Stimulated activated memory B cell treated with anti-CD40 and anti-IgM and Interleukin-4, amounts not matched to agents 10 μg/mL and 1 μg/mL and 100 μg/mL, for 72 hours (primary cell): ENCODE measurements around the gene TRPV5.

ENCODE experiments used
- ATAC-seq: fragments of 150-1000 bp; cut with Tn5 transposase; 2 replicates; pipeline ENCODE4 v1.10.0; 2021
- H3K27ac Mint-ChIP-seq: one replicate; pipeline ENCODE4 v1.8.0; 2022; ENCODE audit warnings: mild to moderate bottlenecking, mixed read lengths
- H3K27me3 Mint-ChIP-seq: one replicate; pipeline ENCODE4 v1.8.0; 2022; ENCODE audit warnings: mixed read lengths
- H3K36me3 Mint-ChIP-seq: one replicate; pipeline ENCODE4 v1.8.0; 2022; ENCODE audit warnings: mixed read lengths
- H3K4me1 Mint-ChIP-seq: one replicate; pipeline ENCODE4 v1.8.0; 2022; ENCODE audit warnings: mixed read lengths
- H3K4me3 Mint-ChIP-seq: one replicate; pipeline ENCODE4 v1.8.0; 2022; ENCODE audit warnings: mild to moderate bottlenecking, moderate library complexity, mixed read lengths
- H3K9me3 Mint-ChIP-seq: one replicate; pipeline ENCODE4 v1.8.0; 2022; ENCODE audit warnings: mixed read lengths

The TRPV5 gene

DNA sequence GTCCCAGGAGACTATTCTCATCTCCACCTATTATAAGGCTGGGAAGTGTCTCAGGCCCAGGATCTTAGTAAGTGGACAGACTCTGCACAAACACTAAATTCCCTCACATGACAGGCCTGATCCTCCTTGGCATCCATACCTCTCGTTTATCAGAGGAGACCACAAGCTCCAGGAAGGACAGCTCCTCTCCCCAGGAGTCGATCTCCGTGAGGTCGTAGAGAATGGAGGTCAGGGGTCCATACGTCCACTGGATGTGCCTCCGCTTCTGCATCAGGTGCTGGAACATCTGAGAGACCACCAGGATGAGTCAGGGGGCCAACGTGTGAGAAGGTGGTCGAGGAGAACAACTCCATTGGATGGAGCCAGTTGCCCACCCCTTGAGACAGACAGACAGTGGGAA lies 5.6 kb downstream of the TRPV5 start:
- Mint-ChIP-seq H3K36me3 (no peaks in the 10 kb centered on the region), H3K9me3 (peaks cover 5% of the 10 kb centered on the region), H3K4me1 (peaks cover 29% of the 10 kb centered on the region), H3K4me3 (no peak overlapping the region), H3K27me3 (peaks cover 4% of the 10 kb centered on the region), H3K27ac (peak overlapping the region; percentile 66)
- no peak for ATAC-seq

DNA sequence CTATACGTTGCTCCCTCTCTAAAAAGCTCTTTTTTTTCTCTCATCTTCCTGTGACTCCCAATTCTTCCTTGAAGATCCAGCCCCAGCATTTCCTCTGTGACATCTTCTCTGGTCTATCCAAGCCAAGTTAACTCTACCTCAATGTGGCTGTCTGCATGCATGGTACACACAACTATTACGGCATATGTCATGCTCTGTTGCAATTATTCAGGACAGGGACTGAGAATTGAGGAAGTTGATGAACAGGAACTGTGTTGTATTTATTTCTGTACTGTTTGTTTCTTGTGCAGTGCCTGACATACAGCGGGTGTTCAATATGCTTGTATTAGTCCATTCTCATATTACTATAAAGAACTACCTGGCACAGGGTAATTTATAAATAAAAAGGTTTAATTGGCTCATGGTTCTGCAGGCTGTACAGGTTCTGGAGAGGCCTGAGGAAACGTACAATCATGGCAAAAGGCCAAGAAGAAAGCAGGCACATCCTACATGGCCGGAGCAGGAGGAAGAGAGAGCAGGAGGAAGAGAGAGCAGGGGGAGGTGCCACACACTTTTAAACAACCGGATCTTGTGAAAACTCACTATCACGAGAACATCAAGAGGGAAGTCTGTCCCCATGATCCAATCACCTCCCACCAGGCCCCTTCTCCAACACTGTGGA lies 6.3 kb downstream of the TRPV5 start:
- H3K27me3 Mint-ChIP-seq, result no peaks in the 10 kb centered on the region
- peak overlapping the region; percentile 17 for H3K4me3 Mint-ChIP-seq
- peaks cover 29% of the 10 kb centered on the region for H3K4me1 Mint-ChIP-seq
- peaks cover 5% of the 10 kb centered on the region for H3K9me3 Mint-ChIP-seq
- no peaks in the 10 kb centered on the region for H3K36me3 Mint-ChIP-seq
- peak; percentile 76 for ATAC-seq
- peak overlapping the region; percentile 66 for H3K27ac Mint-ChIP-seq

DNA sequence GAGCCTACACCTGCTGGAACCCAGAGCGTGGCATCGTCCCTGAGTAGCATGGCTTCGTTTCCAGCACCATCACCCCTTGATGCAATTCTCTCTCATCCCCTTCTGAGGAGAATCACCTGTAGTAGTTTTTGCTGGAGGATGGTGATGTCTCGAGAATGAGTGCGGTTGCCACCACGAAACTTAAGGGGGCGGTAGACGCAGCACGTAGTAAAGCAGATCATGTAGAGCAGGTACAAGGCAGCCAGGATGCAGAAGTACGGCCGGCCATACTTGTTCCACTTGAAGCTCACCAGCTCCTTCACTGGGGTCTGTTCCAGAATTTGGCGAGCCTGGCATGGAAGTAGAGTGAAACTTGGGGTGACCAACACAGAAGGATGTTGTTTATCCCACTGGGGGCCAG lies 8.1 kb downstream of the TRPV5 start:
- Mint-ChIP-seq H3K4me1 (peaks cover 29% of the 10 kb centered on the region), H3K27ac (no peak overlapping the region), H3K27me3 (no peaks in the 10 kb centered on the region), H3K4me3 (no peak overlapping the region), H3K9me3 (peaks cover 5% of the 10 kb centered on the region), H3K36me3 (no peaks in the 10 kb centered on the region)
- ATAC-seq, result no peak

DNA sequence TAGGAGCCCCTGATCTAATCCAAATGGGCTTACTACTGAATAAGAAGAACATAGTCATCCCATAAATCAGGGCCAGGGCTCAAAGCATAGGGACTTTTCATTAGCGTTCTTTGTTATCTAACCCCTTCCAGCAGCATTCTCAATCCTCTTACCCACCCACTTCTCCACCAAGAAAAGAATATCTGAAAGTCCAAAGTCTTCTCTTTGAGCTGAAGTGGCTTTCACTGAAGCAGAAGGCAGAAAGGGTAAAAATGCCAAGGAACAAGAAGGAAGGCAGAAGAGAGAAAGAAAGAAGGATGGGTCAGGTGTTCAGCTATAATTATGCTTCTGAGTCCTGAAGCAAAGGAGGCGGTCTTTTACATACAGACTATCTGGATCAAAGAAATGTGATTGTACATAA lies 10.2 kb downstream of the TRPV5 start:
- Mint-ChIP-seq H3K27ac (no peak overlapping the region), H3K4me1 (peaks cover 27% of the 10 kb centered on the region), H3K36me3 (no peaks in the 10 kb centered on the region), H3K9me3 (peaks cover 5% of the 10 kb centered on the region), H3K4me3 (no peak overlapping the region), H3K27me3 (peaks cover 12% of the 10 kb centered on the region)
- no peak for ATAC-seq

DNA sequence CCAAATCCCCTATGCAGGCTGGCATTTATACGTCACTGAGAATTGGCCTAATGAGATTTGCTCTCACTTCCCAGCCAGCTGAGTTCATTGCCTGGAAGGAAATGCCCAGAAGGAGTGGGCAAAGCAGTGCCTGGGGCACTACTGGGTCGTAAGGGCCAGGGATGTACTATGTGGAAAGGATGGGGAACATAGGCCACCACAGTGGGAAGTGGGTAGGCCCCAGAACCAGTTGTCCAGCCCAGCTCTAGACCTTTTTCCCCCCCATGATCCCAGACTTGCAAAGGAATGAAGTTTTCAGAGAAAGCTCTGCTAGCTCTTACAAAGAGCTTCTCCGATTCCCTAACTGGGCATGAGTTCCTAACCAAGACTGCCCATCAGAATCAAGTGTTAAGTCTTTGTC lies 13.9 kb downstream of the TRPV5 start:
- no peak overlapping the region for H3K27ac Mint-ChIP-seq
- no peaks in the 10 kb centered on the region for H3K4me1 Mint-ChIP-seq
- H3K9me3 Mint-ChIP-seq, result no peaks in the 10 kb centered on the region
- H3K36me3 Mint-ChIP-seq, result no peaks in the 10 kb centered on the region
- H3K4me3 Mint-ChIP-seq, result no peak overlapping the region
- ATAC-seq, result no peak
- H3K27me3 Mint-ChIP-seq, result peaks cover 30% of the 10 kb centered on the region

DNA sequence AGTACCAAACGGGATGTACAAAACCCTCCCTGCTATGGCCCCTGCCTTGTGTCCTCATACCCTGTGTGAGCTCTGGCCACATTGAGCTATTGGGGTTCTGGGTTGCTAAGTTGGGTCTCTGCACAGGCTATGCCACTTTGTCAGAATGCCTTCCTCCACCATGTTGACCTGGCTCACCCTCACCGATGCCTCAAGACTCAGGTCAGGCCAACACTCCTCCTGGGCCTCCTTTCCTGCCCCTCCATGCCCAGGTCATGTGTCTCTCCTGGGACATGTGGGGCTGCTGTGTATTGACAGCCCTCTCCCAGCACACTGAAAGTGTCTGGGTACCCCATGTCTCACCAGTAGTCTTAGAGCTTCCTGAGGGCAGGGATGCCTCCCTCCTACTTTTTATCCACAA lies 14.6 kb downstream of the TRPV5 start:
- Mint-ChIP-seq H3K36me3 (no peaks in the 10 kb centered on the region), H3K27me3 (peaks cover 30% of the 10 kb centered on the region), H3K27ac (no peak overlapping the region), H3K4me1 (no peaks in the 10 kb centered on the region), H3K9me3 (no peaks in the 10 kb centered on the region), H3K4me3 (no peak overlapping the region)
- no peak for ATAC-seq

DNA sequence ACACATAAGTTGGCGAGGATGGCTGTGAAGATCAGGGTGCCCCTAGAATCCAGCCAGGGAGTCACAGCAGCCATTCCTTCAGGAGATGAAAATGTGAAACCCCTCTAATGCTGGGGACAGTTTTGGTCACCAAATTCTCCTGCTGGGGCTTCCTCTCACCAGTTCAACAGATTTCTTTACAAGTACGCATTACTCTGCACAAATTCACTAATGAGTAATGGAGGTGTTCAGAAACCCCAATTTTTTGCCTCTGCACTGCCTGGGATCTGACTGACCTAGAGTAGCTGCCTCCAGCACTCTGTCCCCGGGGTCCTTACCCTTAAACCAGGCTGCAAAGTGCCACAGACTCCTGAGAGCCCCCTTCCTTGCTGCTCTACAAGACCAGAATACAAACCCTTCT lies 16.1 kb downstream of the TRPV5 start:
- no peaks in the 10 kb centered on the region for H3K4me1 Mint-ChIP-seq
- ATAC-seq, result no peak
- no peaks in the 10 kb centered on the region for H3K36me3 Mint-ChIP-seq
- no peak overlapping the region for H3K27ac Mint-ChIP-seq
- no peaks in the 10 kb centered on the region for H3K9me3 Mint-ChIP-seq
- no peak overlapping the region for H3K4me3 Mint-ChIP-seq
- peaks cover 32% of the 10 kb centered on the region for H3K27me3 Mint-ChIP-seq

DNA sequence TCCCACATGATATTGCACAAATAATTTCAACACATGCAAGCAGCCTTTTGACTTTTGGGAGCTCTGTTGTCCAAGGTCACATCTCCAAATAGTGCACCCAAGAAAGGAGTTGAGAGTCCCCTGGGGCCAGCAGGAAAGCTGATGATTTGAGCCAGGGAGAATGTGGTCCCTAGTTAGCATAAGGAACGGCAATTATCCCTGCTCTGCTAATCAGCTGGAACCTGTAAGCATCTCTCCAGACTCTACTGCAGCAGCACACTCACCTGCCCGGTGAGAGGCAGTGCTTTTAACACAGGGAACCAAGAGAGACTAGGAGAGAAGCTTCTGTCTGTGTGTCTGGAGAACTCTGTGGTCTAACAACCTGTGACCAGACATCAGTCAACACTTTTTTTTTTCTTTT lies 17.0 kb downstream of the TRPV5 start:
- no peak overlapping the region for H3K27ac Mint-ChIP-seq
- H3K4me3 Mint-ChIP-seq, result no peak overlapping the region
- no peak for ATAC-seq
- H3K4me1 Mint-ChIP-seq, result no peaks in the 10 kb centered on the region
- H3K9me3 Mint-ChIP-seq, result no peaks in the 10 kb centered on the region
- H3K27me3 Mint-ChIP-seq, result peaks cover 42% of the 10 kb centered on the region
- H3K36me3 Mint-ChIP-seq, result no peaks in the 10 kb centered on the region

DNA sequence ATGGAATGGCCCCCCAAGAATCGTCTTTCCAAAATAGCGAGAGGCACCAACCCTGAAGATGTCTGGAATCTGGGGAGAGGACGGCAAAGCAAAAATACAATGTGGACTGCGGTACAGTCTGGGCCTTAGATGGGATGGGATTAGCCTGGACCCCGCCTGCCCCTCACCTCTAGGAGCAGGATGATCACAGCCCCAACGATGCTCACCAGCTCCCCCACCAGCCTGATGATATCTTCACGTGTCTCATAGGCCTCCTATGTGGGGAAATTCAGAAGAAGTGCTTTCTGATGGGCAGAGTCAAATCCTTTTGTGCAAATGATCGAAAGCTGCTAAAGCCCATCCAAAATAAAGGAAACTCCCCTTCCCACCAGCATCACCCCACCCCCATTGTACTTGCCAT lies 18.2 kb downstream of the TRPV5 start:
- H3K4me1 Mint-ChIP-seq, result no peaks in the 10 kb centered on the region
- H3K9me3 Mint-ChIP-seq, result no peaks in the 10 kb centered on the region
- no peaks in the 10 kb centered on the region for H3K36me3 Mint-ChIP-seq
- peaks cover 48% of the 10 kb centered on the region for H3K27me3 Mint-ChIP-seq
- no peak for ATAC-seq
- no peak overlapping the region for H3K27ac Mint-ChIP-seq
- H3K4me3 Mint-ChIP-seq, result no peak overlapping the region

DNA sequence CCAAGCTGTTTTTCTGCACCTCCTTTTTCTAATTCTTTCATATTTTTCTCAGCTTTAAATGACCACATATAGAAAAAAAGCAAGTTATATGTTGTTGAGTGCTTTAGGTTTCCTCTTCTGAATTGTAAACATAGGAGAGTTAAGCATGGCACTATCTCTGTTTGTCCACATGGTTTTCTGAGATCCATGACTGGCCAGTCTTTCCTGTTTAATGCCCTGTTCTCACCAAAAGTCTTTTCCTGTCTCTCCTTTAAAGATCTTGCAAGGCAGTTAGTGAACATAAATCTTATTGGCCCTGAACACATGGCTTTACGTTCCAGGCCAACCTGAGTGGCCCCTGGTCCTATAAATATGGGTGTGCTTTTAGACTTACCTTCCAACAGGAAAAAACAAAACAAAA lies 19.4 kb downstream of the TRPV5 start:
- ATAC-seq, result no peak
- Mint-ChIP-seq H3K27me3 (peaks cover 44% of the 10 kb centered on the region), H3K9me3 (no peaks in the 10 kb centered on the region), H3K4me3 (no peak overlapping the region), H3K36me3 (no peaks in the 10 kb centered on the region), H3K4me1 (no peaks in the 10 kb centered on the region), H3K27ac (no peak overlapping the region)

DNA sequence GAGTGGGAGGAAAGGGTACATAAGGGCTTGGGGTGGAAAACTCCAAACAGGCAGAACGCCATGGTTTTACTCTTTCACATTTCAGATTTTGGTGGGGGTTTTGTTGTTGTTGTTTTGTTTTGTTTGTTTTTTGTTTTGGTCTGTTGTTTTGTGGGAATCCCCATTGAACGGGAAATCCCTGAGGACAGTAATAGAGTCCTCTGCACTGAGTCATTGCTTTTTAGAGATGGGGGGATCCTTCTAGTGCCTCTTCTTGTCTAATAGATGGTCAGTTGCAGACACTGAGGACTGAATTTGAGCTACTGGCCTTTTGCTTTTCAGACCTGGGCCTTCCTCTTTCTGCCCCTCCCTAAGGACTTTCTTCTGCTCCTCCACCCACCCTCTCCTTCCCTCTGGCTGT lies 20.0 kb downstream of the TRPV5 start:
- Mint-ChIP-seq H3K27ac (no peak overlapping the region), H3K27me3 (peaks cover 44% of the 10 kb centered on the region), H3K9me3 (no peaks in the 10 kb centered on the region), H3K4me3 (no peak overlapping the region), H3K4me1 (no peaks in the 10 kb centered on the region), H3K36me3 (no peaks in the 10 kb centered on the region)
- no peak for ATAC-seq

DNA sequence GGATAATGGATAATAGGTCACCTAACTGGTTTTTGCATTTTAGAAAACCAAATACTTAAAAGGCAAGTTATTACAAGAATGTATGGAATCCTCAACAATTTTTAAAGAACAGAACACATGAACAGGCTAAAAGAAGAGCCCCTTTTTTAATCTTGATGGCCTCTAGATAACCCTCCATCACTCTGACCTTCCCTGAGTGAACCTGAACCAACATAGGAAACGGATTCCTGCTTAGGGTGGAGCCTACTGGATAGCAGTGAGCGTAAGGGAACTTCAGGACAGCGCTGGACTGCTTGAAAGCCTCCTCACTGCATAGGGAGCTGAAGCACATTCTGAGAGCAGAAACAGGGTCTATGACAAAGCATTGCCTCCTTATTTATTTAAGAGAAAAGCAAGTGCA lies 20.5 kb downstream of the TRPV5 start:
- Mint-ChIP-seq H3K4me1 (no peaks in the 10 kb centered on the region), H3K9me3 (no peaks in the 10 kb centered on the region), H3K27ac (no peak overlapping the region), H3K36me3 (no peaks in the 10 kb centered on the region), H3K4me3 (no peak overlapping the region), H3K27me3 (peaks cover 45% of the 10 kb centered on the region)
- ATAC-seq, result no peak

DNA sequence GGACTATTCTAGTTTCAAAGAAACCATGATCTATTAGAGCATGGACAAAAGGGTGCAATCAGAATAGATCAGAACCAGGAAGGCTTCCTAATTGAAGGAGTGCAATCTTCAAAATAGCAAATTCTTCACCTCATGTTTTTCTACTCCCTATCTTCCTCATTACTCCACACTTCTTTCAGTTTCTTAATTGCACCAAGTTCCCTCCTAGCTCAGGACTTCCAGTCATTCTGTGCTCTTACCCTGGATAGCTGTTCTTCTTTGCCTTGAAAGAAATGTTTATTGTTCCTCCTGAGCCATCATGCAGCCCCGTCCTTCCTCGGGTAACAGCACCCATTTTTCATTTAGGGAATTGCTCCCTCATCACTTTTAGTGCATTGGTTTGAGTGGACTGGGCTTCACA lies 23.1 kb downstream of the TRPV5 start:
- Mint-ChIP-seq H3K4me1 (no peaks in the 10 kb centered on the region), H3K27me3 (peaks cover 38% of the 10 kb centered on the region), H3K9me3 (peaks cover 2% of the 10 kb centered on the region), H3K4me3 (no peak overlapping the region), H3K36me3 (no peaks in the 10 kb centered on the region), H3K27ac (no peak overlapping the region)
- no peak for ATAC-seq

DNA sequence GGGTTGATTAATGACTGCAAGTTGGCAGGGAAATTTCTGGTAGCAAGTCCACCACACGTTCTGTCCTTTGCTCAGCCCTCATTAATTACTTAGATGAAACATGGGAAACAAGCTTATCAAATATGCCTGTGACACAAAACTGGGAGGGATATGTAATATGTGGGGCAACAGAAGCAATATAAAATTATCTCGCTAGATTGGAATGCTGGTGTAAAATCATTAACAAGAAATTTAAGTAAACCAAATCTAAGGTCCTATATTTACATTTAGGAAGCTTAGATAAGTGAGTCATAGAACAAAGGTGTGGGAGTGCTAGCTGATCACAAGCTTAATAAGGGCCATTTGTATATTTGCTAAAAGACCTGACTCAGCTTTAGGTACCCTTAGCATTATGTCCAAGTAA lies 23.5 kb downstream of the TRPV5 start:
- Mint-ChIP-seq H3K4me3 (no peak overlapping the region), H3K27me3 (peaks cover 38% of the 10 kb centered on the region), H3K9me3 (peaks cover 2% of the 10 kb centered on the region), H3K27ac (no peak overlapping the region), H3K4me1 (no peaks in the 10 kb centered on the region), H3K36me3 (no peaks in the 10 kb centered on the region)
- no peak for ATAC-seq

DNA sequence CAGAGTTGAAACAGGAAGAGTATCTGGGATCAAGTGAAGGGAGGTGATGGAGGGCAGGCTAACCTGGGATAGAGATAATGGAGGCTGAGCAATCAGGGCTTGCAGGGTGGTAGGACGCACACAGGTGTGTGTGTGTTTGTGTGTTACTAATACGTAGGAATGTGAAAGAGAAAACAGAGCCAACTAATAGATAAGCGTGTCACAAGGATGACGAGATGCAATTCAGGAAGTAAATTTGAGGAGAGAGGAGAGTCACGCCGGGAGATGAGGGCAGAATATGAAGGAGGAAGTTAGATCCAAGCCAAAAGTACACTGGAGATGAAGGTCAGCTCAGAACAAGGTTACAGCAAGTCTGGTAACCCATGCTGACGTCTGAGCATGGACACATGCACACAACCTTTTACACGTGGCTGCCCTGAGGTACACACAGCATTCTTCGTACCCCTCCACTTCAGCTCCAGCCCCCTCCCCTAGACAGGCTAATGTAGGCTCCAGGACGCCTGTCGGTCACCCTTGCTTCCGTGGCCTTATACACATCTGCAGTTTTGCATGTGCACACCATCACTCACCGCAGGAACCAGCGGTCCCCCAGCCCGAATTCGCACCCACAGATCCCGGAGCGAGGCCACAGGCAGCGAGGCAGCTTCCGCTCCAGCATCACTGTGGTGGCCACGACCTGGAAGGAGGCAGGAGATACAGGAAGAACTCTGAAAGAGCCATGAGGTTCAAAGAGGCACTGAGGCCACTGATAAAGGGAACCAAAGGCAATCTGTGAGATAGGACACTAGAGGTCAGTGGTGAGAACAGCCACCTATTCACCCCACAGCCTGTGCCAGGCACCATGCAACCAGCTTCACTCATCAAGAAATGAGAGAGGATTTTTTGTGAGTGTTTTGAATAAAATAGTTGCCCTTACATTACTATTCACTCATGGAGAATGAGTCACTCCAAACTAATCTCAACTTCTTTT lies 24.3 kb downstream of the TRPV5 start:
- Mint-ChIP-seq H3K4me3 (no peak overlapping the region), H3K27ac (no peak overlapping the region), H3K4me1 (no peaks in the 10 kb centered on the region), H3K36me3 (no peaks in the 10 kb centered on the region), H3K27me3 (peaks cover 38% of the 10 kb centered on the region), H3K9me3 (peaks cover 2% of the 10 kb centered on the region)
- peak; percentile 69 for ATAC-seq

DNA sequence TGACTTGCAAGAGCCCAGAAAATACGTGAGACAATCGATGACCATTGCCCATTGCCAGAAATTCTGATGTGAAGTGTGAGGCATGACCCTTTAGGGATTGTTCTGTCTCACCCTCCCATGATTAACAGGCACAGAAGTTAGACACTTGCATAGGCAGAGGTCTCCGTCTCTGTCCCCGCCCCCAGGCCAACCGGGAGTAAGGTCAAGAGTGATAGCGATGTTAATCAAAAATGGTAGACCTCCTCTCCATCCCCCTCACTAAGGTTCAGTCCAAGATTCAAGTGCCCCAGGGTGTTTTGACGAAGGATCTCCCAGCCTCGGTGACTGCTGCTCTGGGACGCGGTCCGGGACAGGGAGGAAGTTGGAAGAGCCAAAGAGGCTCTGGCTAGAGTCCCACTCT lies 25.3 kb downstream of the TRPV5 start:
- no peak overlapping the region for H3K27ac Mint-ChIP-seq
- H3K4me1 Mint-ChIP-seq, result no peaks in the 10 kb centered on the region
- peaks cover 2% of the 10 kb centered on the region for H3K9me3 Mint-ChIP-seq
- no peak overlapping the region for H3K4me3 Mint-ChIP-seq
- no peaks in the 10 kb centered on the region for H3K36me3 Mint-ChIP-seq
- peaks cover 38% of the 10 kb centered on the region for H3K27me3 Mint-ChIP-seq
- ATAC-seq, result no peak
